ENCODE measurements around the gene DGKK. TPM values are rescaled to one million over a fixed set of nuclear protein-coding genes. Genes with fewer than 3 reads are reported as not detected.

The DGKK gene
- total RNA-seq: not detected in 2 replicates

GRCh38 chrX:50470103-50471031 is at the start of gene DGKK:
Gene DGKK (minus strand): TSS chrX:50470825. CDS start chrX:50470678, 147 bp downstream.

All from aortic smooth muscle cell (primary cell).